ENCODE results near the gene FAM20A. TPM values are rescaled to one million over a fixed set of nuclear protein-coding genes. Genes with fewer than 3 reads are reported as not detected.

Gene FAM20A
- polyA plus RNA-seq, 1 donor from 2014 or later, result not detected

GRCh38 chr17:68505951-68506350 lies 95.2 kb downstream of the FAM20A start:
- H3K9me3 ChIP-seq (ENCODE audit: low read length), result no peaks in the 10 kb centered on the region
- no peak overlapping the region for H2AFZ ChIP-seq (ENCODE audit: low read depth, low read length)
- H3K79me2 ChIP-seq (replicated peaks; ENCODE audit: insufficient read depth, low read length), result no peaks in the 10 kb centered on the region
- no peaks in the 10 kb centered on the region for H3F3A ChIP-seq (ENCODE audit: insufficient read depth, low read length, poor library complexity, severe bottlenecking)
- H3K4me2 ChIP-seq (ENCODE audit: low read length), result no peak overlapping the region
- no peak overlapping the region for H3K9ac ChIP-seq (ENCODE audit: low read length)
- H3K4me3 ChIP-seq (ENCODE audit: low read length), result no peak overlapping the region
- H3K36me3 ChIP-seq (ENCODE audit: insufficient read depth, low read length), result no peaks in the 10 kb centered on the region
- H3K27me3 ChIP-seq (ENCODE audit: insufficient read depth, low read depth, low read length), result no peaks in the 10 kb centered on the region
- no peaks in the 10 kb centered on the region for H3K9me2 ChIP-seq (ENCODE audit: insufficient read depth, low read length)
- H4K20me1 ChIP-seq (ENCODE audit: insufficient read depth), result no peaks in the 10 kb centered on the region
- H3K27ac ChIP-seq (ENCODE audit: low read length), result no peak overlapping the region
- TF ChIP-seq POLR2AphosphoS5 (IDR thresholded peaks at IDR 0.05), result no peak
- TF ChIP-seq SMC3 (conservative IDR thresholded peaks at IDR 0.05; ENCODE audit: poor library complexity), result no peak
- TF ChIP-seq MXI1 (conservative IDR thresholded peaks at IDR 0.05; ENCODE audit: poor library complexity, severe bottlenecking), result no peak
- no peak for TF ChIP-seq REST (IDR thresholded peaks at IDR 0.05; ENCODE audit: borderline replicate concordance)
- no peak for TF ChIP-seq RAD21 (conservative IDR thresholded peaks at IDR 0.05)
- TF ChIP-seq CTCF (IDR thresholded peaks at IDR 0.05; ENCODE audit: poor library complexity, severe bottlenecking), result no peak
- no peak for TF ChIP-seq EP300 (conservative IDR thresholded peaks at IDR 0.05; ENCODE audit: poor library complexity, severe bottlenecking)
- no peak for TF ChIP-seq TAF1 (IDR thresholded peaks at IDR 0.05; ENCODE audit: low read depth)
- TF ChIP-seq EZH2 (IDR thresholded peaks at IDR 0.05; ENCODE audit: borderline replicate concordance, insufficient read depth, low read length, poor library complexity, severe bottlenecking), result no peak

- Histone ChIP-seq H3K27me3 (ENCODE audit: insufficient read depth, low read depth, low read length) (no peaks in the 10 kb centered on the region), H3K36me3 (ENCODE audit: insufficient read depth, low read length) (no peaks in the 10 kb centered on the region), H3K9me2 (ENCODE audit: insufficient read depth, low read length) (no peaks in the 10 kb centered on the region), H2AFZ (ENCODE audit: low read depth, low read length) (no peak overlapping the region), H3K4me2 (ENCODE audit: low read length) (no peak overlapping the region), H3K9me3 (ENCODE audit: low read length) (no peaks in the 10 kb centered on the region), H3K27ac (ENCODE audit: low read length) (no peak overlapping the region), H3K9ac (ENCODE audit: low read length) (no peak overlapping the region), H3F3A (ENCODE audit: insufficient read depth, low read length, poor library complexity, severe bottlenecking) (no peaks in the 10 kb centered on the region), H4K20me1 (ENCODE audit: insufficient read depth) (no peaks in the 10 kb centered on the region), H3K79me2 (replicated peaks; ENCODE audit: insufficient read depth, low read length) (no peaks in the 10 kb centered on the region), H3K4me3 (ENCODE audit: low read length) (no peak overlapping the region)
- TF ChIP-seq CTCF (IDR thresholded peaks at IDR 0.05; ENCODE audit: poor library complexity, severe bottlenecking), result no peak
- TF ChIP-seq MXI1 (conservative IDR thresholded peaks at IDR 0.05; ENCODE audit: poor library complexity, severe bottlenecking), result no peak
- TF ChIP-seq EZH2 (IDR thresholded peaks at IDR 0.05; ENCODE audit: borderline replicate concordance, insufficient read depth, low read length, poor library complexity, severe bottlenecking), result no peak
- TF ChIP-seq REST (IDR thresholded peaks at IDR 0.05; ENCODE audit: borderline replicate concordance), result no peak
Observed at GRCh38 chr17:68501074-68501473, 100.1 kb downstream of the FAM20A start.

All from neural cell (in vitro differentiated cells).